Middle frontal gyrus (tissue), 1 donor: Measurements from ENCODE around the gene TMEM145.

ENCODE experiments used
- DNase-seq: peaks from one replicate; pipeline ENCODE4 v3.0.0-alpha.2; 2015; ENCODE audit warnings: low spot score; ENCODE audit errors: extremely low spot score

TMEM145 gene

GRCh38 chr19:42288881-42289555 is 24.1 kb upstream of the TMEM145 start:
- DNase-seq = no peak

- no peak for DNase-seq
Observed at GRCh38 chr19:42289556-42290041, 23.5 kb upstream of the TMEM145 start.

- DNase-seq = no peak
Observed at GRCh38 chr19:42290136-42290522, 23.0 kb upstream of the TMEM145 start.

- no peak for DNase-seq
Observed at GRCh38 chr19:42290523-42291434, 22.3 kb upstream of the TMEM145 start.

- DNase-seq = no peak
Observed at GRCh38 chr19:42291435-42291810, 21.7 kb upstream of the TMEM145 start.

GRCh38 chr19:42292042-42292960 is 20.8 kb upstream of the TMEM145 start:
- DNase-seq = no peak

- DNase-seq = no peak
Observed at GRCh38 chr19:42292963-42293362, 20.1 kb upstream of the TMEM145 start.

- DNase-seq = no peak
Observed at GRCh38 chr19:42293540-42293939, 19.6 kb upstream of the TMEM145 start.

GRCh38 chr19:42293948-42294347 is 19.2 kb upstream of the TMEM145 start:
- no peak for DNase-seq

GRCh38 chr19:42294471-42295137 is 18.5 kb upstream of the TMEM145 start:
- no peak for DNase-seq

GRCh38 chr19:42295342-42295741 is 17.8 kb upstream of the TMEM145 start:
- no peak for DNase-seq

GRCh38 chr19:42295831-42296525 is 17.1 kb upstream of the TMEM145 start:
- no peak for DNase-seq

GRCh38 chr19:42297039-42297438 is 16.1 kb upstream of the TMEM145 start:
- DNase-seq = no peak

GRCh38 chr19:42301646-42302203 is 11.4 kb upstream of the TMEM145 start, which contains the start of gene PRR19:
TSS of gene PRR19 (plus strand) at chr19:42302132. CDS start at chr19:42309585, 7,453 bp downstream.
- DNase-seq = no peak

GRCh38 chr19:42303101-42303464 is 10.0 kb upstream of the TMEM145 start:
- DNase-seq = no peak

- DNase-seq = no peak
Observed at GRCh38 chr19:42303876-42304275, 9.2 kb upstream of the TMEM145 start.

- DNase-seq = no peak
Observed at GRCh38 chr19:42306646-42307045, 6.5 kb upstream of the TMEM145 start.

GRCh38 chr19:42309686-42310085 is 3.4 kb upstream of the TMEM145 start:
- DNase-seq = no peak

GRCh38 chr19:42311657-42312056 is 1.5 kb upstream of the TMEM145 start:
- no peak for DNase-seq

- DNase-seq = no peak
Observed at GRCh38 chr19:42312370-42312769, 739 bp upstream of the TMEM145 start.
